Stimulated activated CD4-positive, alpha-beta T cell treated with anti-CD3 and anti-CD28 coated beads, Interleukin-15, amount 100 ng/mL, for 24 hours (primary cell): ENCODE results near the gene DLX1.
A peak's percentile ranks its signal among the peaks of the same experiment; 100 is the strongest.
"Not testable (repeated sequence)": the region's sequence is repeated elsewhere in the genome, so short reads cannot be mapped to it uniquely, and the experiment has no call there.

Source experiments
- DNase-seq: peaks from one replicate; pipeline ENCODE4 v3.0.0-alpha.2; 2020

DLX1 gene

GRCh38 chr2:172099472-172100079 lies 14.3 kb downstream of the DLX1 start:
- DNase-seq = no peak

GRCh38 chr2:172100080-172100934 lies 15.0 kb downstream of the DLX1 start:
- DNase-seq = peak; percentile 25

- DNase-seq = peak; percentile 40
Observed at GRCh38 chr2:172100935-172101820, 15.9 kb downstream of the DLX1 start.

GRCh38 chr2:172101821-172102390 lies 16.6 kb downstream of the DLX1 start:
- peak; percentile 47 for DNase-seq

DNA sequence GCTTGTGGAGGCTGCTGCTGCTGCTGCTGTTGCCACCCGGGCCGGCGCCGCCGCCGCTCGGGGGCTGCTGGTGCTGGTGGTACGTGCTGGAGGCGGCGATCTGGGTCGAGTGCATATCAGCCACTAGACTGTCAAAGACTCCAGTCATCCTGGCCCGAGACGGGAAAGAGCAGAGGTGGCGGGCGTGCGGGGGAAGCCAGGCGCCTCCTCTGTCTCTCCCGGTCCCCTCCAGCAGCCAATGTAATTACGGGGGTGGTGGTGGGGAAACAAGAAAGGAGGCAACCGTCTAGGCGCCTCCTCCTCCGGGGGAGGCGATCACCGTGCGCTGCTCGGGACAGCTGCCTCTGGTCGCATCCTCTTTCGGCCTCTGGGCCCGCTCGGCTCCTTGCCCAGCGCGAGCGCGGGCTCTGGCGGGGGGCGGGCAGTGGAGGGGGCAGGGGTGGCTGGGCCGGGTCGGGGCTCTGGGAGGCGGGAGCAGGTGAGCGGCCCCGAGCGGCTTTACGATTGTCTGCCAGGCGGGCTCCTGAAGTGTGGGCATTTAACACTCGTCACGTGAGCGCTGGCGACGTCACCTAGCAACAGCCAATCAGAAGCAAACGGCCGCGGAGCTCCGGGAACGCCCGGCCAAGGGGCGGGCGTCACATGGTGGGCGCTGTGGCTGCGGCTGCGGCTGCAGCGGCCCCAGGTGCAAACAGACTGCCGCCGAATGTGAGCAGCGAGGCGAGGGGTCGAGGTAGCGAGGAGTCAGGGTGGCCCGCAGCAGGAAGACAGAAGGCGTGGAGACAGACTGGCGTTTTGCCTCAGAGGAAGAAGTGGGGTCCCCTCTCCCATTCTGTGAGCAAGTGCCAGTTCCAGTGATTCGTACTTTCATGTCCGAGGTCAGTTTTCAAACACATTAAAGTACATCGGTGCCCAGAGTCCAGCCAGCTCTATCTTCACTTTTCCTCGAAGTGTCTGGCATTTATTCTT lies 17.4 kb downstream of the DLX1 start, which contains the start of gene DLX2:
DLX2 (minus strand) TSS at position 510 of the 969 bp plus-strand sequence; CDS start at position 148, 362 bp downstream.
- peak; percentile 86 for DNase-seq

DNA sequence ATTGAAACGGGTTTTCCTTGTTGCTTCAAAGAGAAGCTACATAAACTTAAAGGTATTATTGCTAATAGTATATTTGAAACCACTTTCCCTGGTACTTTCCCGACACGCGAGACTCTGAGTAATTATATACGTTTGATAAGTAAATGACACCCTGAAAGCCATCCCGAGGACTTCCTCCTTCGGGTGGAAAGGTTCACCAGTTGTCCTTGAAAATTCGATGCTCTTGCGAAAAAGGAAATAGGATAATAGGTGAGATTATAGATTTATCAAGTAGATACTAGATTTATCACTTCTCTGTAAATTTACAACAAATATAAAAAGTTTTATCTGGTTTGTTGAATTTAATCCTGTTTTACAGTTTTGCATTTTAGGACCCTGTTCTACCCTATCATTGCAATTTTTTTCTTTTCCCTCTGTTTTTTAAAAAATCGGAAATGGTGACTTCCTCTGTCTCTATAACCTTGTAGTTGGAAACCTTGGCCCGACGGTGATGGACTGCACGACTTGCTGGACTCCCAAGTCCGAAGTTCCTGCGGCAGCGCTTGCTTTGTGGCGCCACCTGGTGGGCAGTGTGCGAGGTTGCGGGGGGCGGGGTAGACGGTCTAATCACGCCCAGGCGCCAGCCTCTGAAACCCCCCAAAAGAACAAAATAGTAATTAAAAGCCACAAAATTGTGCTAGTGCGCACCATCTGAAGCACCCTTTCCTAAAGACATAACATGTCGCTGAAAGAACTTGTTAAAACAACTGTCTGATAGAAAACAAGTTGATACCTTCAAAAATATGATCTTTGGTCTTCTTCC lies 18.4 kb downstream of the DLX1 start:
- DNase-seq = peak; percentile 81

- no peak for DNase-seq
Observed at GRCh38 chr2:172105471-172106107, 20.3 kb downstream of the DLX1 start.

- DNase-seq = peak; percentile 59
Observed at GRCh38 chr2:172106108-172106961, 21.0 kb downstream of the DLX1 start.

- peak; percentile 18 for DNase-seq
Observed at GRCh38 chr2:172107690-172108586, 22.6 kb downstream of the DLX1 start.

- no peak for DNase-seq
Observed at GRCh38 chr2:172108587-172108930, 23.3 kb downstream of the DLX1 start.

DNA sequence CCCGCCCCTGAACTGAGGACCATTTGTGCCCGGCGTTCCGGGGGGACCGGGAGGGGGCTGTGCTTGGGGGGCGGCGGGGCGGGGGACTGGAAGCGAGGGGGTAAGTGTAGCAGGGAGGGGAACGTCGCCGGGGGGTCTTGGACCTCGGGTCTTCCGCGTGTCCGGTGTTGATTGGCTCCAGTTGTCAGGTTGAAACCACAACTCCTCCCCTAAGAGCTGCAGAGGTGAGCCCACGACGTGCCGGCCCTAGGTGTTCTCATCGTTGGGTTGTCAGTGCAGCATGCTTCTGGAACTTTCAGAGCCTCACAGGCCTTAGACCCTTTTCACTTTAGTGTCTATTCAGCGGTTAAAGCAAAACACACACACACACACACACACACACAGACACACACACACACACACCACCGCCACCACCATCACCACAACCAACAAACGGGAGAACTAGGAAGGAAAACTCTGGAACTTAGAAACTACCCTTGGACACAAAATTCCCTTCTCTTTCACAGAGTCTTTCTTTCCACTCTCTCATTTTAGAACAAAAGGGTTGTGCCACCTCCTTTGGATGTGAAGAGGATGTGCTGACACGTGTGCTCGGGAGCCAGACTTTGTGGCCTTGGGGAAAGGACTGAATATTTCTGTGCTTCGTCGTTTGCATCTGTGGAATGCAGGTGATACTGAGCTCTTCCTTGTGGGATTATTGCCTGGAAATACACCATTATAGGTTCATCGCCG lies 24.1 kb downstream of the DLX1 start:
- no peak for DNase-seq

DNA sequence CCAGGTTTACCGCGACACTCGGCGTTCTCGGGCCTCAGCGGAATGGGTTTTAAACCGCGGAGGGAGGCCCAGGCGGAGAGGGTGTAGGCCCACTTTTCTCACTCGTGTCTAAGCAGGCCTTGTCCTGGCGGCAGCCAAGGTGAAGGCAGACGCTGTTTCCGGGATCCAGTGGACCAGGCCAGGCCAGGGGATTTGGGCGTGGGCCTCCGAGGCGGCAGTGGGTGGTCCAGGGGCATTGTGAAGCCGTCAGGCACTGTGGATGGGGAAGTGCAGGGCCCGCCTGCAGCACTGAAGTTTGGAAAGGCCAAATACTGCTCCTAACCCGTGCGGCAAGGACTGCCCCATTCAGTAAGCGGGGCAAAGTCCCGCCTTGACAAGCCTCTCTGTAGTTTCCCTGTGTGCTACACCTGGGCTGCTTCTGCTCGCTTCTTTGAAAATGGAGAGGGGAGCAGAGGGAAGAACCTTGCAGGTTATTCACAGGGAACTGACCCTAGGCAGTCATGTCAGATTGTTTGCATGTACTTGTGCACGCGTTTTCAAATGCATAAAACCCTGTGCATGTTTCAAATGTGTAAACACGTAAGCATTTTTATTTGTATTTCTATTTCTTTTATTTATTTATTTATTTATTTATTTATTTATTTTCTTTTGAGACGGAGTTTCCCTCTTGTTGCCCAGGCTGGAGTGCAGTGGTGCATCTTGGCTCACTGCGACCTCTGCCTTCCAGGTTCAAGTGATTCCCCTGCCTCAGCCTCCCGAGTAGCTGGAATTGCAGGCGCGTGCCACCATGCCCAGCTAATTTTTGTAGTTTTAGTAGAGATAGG lies 24.9 kb downstream of the DLX1 start:
- no peak for DNase-seq

DNA sequence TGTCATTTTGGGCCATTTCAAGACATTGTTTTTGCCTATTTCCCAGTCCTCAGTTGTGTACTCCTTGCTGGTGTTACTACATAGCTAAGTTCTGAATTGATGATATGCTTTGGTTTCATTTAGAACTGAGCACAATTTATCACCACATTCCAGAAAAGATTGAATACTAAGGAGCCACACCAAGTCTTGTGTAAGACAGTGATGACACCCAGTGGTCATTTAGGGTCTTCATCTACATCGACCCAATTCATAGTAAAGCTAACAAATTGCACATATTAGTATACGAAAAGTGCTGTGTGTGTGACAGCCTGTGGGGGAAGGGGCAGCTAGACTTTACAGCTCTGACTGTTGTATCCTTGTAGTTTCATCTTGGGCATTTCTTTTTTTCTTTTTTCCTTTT lies 28.3 kb downstream of the DLX1 start:
- no peak for DNase-seq

GRCh38 chr2:172114176-172114575 lies 28.9 kb downstream of the DLX1 start:
- not testable (repeated sequence) for DNase-seq

GRCh38 chr2:172114579-172114978 lies 29.3 kb downstream of the DLX1 start:
- no peak for DNase-seq

- no peak for DNase-seq
Observed at GRCh38 chr2:172116107-172116506, 30.8 kb downstream of the DLX1 start.

GRCh38 chr2:172119089-172119488 lies 33.8 kb downstream of the DLX1 start:
- DNase-seq = no peak
